Measurements from ENCODE around the gene DNAJB1. TPM values are rescaled to one million over a fixed set of nuclear protein-coding genes. Genes with fewer than 3 reads are reported as not detected.

DNAJB1 gene
- total and polyA plus RNA-seq, 2 of the 4 experiments (the other 2 are of a cell fraction): 88.2 to 95.4 TPM

DNA sequence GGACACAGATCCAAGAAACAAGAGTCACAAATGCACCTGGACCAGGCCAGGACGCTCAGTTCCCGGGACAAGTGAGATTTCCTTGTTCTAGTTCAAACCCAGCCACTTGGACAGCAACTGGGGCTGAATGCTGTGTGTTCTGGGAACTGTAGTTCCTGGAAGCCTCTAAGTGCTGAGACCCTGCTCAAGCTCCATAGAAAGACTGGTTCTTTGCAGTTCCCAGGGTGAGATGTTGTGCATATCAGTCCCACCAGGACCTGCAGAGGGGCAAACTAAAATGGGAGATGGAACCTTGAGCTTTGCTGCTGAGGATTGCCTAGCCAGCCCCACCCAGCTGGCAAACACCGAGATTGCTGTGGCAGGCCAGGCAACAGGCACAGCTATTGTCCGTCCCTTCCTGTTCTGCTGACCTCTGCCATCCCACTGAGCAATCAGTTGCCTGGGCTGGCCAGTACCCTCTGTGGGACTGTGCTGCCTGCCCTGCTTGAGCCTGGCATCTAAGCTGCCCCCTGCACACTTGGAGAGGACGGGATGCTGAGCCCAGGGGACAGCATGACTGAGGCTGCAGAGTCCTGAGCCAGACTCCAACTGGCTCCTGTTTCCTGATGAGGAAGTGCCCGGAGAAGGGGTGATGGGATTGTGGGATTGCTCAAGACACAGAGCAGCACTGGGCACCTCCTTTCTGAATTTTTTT is 20.8 kb downstream of the DNAJB1 start:
- Histone ChIP-seq H2BK5ac (ENCODE audit: low read depth, low read length, poor library complexity, severe bottlenecking) (no peak overlapping the region), H4K20me1 (ENCODE audit: insufficient read depth, low read length) (peaks cover 17% of the 10 kb centered on the region), H3K36me3 (ENCODE audit: control insufficient read depth, insufficient read depth, low read length) (0 out of 2 replicates have a peak, but pooled peaks cover 5% of the 10 kb centered on the region), H3K4me3 (ENCODE audit: insufficient read depth, low read depth, low read length) (no peak overlapping the region), H3K27me3 (ENCODE audit: control insufficient read depth, insufficient read depth, low read length) (no peaks in the 10 kb centered on the region), H3K14ac (replicated peaks; ENCODE audit: low read depth, low read length) (no peak overlapping the region), H3K27ac (ENCODE audit: insufficient read depth, low read length) (no peak overlapping the region), H3K4me1 (ENCODE audit: control insufficient read depth, insufficient read depth, low read length) (peaks cover 9% of the 10 kb centered on the region), H2AK5ac (ENCODE audit: low read depth, low read length) (peak overlapping the region; percentile 6; the same call in 1 of the 2 replicates), H4K8ac (ENCODE audit: low read depth in 2 of 2, low read length in 2 of 2) (peak overlapping the region in 1 of 2 experiments; percentile 61; a peak in 2 of 4 replicates), H3K56ac (ENCODE audit: extremely low read depth, insufficient read depth, low read length) (no peak overlapping the region), H3K9me1 (ENCODE audit: insufficient read depth, low read length) (peaks cover 12% of the 10 kb centered on the region), H3K79me1 (ENCODE audit: low read depth in 1 of 2, low read length in 2 of 2) (peaks cover 16 to 26% of the 10 kb centered on the region in 2 experiments), H4K91ac (ENCODE audit: insufficient read depth, low read depth, low read length) (no peak overlapping the region), H2AK9ac (replicated peaks; ENCODE audit: low read depth, low read length, poor library complexity) (peak overlapping the region; percentile 58), H2BK120ac (ENCODE audit: low read depth, low read length) (no peak overlapping the region; the same call in 1 of the 2 replicates), H2BK20ac (ENCODE audit: low read depth, low read length) (no peak overlapping the region), H2AFZ (replicated peaks; ENCODE audit: low read length, poor library complexity) (peak overlapping the region; percentile 92), H3K23ac (ENCODE audit: low read depth, low read length) (no peak overlapping the region), H3K4me2 (ENCODE audit: low read depth, low read length) (no peak overlapping the region), H3K18ac (ENCODE audit: low read depth, low read length) (no peak overlapping the region), H2BK15ac (ENCODE audit: low read depth, low read length) (no peak overlapping the region), H3K4ac (ENCODE audit: low read depth, low read length) (peak overlapping the region; percentile 7; the same call in 1 of the 2 replicates), H3K9me3 (ENCODE audit: control insufficient read depth, insufficient read depth, low read length) (no peaks in the 10 kb centered on the region), H4K5ac (ENCODE audit: low read depth, low read length) (no peak overlapping the region), H3K9ac (ENCODE audit: low read depth, low read length) (0 out of 2 replicates have a peak overlapping the region, but pooled peaks have one; percentile 36)
- no peak for DNase-seq
- POLR2A ChIA-PET (ENCODE audit: unreplicated experiment): no interaction called here
- no TSS peak for BruUV-seq (replicated peaks)
- intact Hi-C loops (cut with micrococcal nuclease): no loop called here
- ATAC-seq (ENCODE audit: low read depth): no peak
- CTCF ChIA-PET: no interaction called here
- dilution Hi-C loops (cut with HindIII; ENCODE audit: low sequenced_read_pairs, unreplicated experiment): no loop called here
- in situ Hi-C loops (cut with MboI; ENCODE audit: low sequenced_read_pairs): no loop called here
- WGBS, 2 experiments (ENCODE audit: extremely low coverage in 2 of 2, insufficient read length in 1 of 2): 88% methylated on average over 2 of the region's 6 CpGs; no CpG with 5 or more reads in 1 of the 2 experiments
- TF ChIP-seq RFX5 (IDR thresholded peaks at IDR 0.05; ENCODE audit: low read depth, low read length) (no peak), RCOR1 (IDR thresholded peaks at IDR 0.05; ENCODE audit: insufficient replicate concordance, low read length) (no peak), SMC3 (IDR thresholded peaks at IDR 0.05; ENCODE audit: low read depth, low read length) (no peak)
- TF ChIP-seq, protein P1, sequence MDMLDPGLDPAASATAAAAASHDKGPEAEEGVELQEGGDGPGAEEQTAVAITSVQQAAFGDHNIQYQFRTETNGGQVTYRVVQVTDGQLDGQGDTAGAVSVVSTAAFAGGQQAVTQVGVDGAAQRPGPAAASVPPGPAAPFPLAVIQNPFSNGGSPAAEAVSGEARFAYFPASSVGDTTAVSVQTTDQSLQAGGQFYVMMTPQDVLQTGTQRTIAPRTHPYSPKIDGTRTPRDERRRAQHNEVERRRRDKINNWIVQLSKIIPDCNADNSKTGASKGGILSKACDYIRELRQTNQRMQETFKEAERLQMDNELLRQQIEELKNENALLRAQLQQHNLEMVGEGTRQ (IDR thresholded peaks at IDR 0.05; ENCODE audit: low read depth, low read length): no peak
- TF ChIP-seq, protein P2, sequence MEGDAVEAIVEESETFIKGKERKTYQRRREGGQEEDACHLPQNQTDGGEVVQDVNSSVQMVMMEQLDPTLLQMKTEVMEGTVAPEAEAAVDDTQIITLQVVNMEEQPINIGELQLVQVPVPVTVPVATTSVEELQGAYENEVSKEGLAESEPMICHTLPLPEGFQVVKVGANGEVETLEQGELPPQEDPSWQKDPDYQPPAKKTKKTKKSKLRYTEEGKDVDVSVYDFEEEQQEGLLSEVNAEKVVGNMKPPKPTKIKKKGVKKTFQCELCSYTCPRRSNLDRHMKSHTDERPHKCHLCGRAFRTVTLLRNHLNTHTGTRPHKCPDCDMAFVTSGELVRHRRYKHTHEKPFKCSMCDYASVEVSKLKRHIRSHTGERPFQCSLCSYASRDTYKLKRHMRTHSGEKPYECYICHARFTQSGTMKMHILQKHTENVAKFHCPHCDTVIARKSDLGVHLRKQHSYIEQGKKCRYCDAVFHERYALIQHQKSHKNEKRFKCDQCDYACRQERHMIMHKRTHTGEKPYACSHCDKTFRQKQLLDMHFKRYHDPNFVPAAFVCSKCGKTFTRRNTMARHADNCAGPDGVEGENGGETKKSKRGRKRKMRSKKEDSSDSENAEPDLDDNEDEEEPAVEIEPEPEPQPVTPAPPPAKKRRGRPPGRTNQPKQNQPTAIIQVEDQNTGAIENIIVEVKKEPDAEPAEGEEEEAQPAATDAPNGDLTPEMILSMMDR (conservative IDR thresholded peaks at IDR 0.05; ENCODE audit: low read depth, low read length): no peak

Measured in IMR-90 (cell line).